ENCODE data around the gene SLC7A6.
A peak's percentile ranks its signal among the peaks of the same experiment; 100 is the strongest.

Gene SLC7A6

DNA sequence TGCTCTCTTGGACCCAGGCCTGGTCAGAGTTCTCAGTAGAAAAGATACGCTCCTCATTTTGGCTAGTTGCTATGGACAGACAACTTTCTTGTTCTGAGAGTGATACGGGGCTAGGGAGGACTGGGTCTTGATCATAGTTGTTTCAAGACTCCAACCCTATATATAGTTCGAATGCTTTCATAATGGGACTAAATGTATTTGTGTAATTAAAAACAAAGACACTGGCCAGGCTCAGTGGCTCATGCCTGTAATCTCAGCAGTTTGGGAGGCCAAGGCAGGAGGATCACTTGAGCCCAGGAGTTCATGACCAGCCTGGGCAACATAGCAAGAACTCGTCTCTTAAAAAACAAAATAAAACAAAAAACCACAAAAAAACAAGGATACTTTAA, 17.7 kb downstream of the SLC7A6 start:
- no peak overlapping the region for H3K4me3 ChIP-seq (ENCODE audit: low read length)
- DNase-seq (ENCODE audit: low read depth) = no peak
- TF ChIP-seq, protein P1, sequence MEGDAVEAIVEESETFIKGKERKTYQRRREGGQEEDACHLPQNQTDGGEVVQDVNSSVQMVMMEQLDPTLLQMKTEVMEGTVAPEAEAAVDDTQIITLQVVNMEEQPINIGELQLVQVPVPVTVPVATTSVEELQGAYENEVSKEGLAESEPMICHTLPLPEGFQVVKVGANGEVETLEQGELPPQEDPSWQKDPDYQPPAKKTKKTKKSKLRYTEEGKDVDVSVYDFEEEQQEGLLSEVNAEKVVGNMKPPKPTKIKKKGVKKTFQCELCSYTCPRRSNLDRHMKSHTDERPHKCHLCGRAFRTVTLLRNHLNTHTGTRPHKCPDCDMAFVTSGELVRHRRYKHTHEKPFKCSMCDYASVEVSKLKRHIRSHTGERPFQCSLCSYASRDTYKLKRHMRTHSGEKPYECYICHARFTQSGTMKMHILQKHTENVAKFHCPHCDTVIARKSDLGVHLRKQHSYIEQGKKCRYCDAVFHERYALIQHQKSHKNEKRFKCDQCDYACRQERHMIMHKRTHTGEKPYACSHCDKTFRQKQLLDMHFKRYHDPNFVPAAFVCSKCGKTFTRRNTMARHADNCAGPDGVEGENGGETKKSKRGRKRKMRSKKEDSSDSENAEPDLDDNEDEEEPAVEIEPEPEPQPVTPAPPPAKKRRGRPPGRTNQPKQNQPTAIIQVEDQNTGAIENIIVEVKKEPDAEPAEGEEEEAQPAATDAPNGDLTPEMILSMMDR (conservative IDR thresholded peaks at IDR 0.05; ENCODE audit: low read length) = no peak

DNA sequence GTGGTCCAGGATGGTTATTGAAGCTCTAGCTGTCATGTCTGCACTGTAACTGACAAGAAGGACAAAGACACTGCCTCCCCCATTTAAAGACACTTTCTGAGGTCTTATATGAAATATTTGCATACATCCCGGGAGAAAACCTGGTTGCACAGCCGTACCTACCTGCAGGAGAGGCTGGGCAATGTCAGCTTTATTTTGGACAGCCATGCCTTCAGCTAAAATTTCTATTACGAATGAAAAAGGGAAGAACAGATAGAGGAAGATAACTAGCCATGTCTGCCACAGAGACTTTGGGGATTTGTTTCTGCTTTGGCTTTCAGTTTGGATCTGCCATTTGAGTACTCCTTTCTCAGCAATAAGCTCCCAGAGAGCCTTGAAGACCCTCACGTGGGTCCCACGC, 19.0 kb downstream of the SLC7A6 start:
- TF ChIP-seq, protein P1 (conservative IDR thresholded peaks at IDR 0.05; ENCODE audit: low read length) = no peak
- no peak overlapping the region for H3K4me3 ChIP-seq (ENCODE audit: low read length)
- no peak for DNase-seq (ENCODE audit: low read depth)

DNA sequence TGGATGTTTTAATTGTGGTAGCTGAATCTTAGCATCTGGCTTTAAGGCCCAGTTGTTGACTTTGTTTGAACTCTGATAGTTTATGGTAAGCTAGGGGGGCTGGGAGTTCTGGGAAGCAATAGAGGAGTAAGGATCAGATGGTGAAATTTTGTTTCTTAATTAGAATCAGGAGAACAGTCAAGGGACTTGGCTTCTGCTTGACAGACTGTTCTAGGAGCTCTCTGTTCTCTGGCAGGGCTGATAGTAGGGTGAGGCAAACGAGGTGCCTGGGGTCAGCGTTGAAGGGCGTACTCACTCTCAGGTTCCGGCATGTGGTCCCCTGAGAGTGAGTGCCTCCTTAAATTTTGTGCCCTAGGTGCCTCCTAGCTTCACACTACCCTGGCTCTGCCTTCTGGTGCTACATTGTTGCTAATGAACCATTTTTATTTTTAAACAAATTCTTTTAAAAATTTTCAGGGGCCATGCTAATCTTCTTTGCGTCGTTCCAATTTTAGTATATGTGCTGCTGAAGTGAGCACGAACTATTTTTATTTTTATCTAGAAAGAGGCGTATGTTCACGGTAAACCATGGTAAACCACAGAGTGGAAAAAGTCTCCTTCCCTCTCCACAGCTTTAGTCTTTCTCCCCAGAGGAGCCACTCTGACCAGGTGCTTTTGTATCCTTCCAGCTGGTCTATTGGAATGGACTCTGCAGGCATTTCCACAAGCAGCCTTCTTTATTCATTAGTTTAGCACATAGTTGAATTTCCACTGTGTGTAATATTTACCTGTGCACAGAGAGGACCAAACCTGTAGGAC, 19.7 kb downstream of the SLC7A6 start:
- TF ChIP-seq, protein P1 (conservative IDR thresholded peaks at IDR 0.05; ENCODE audit: low read length) = no peak
- H3K4me3 ChIP-seq (ENCODE audit: low read length) = no peak overlapping the region
- peak; percentile 67 for DNase-seq (ENCODE audit: low read depth)

DNA sequence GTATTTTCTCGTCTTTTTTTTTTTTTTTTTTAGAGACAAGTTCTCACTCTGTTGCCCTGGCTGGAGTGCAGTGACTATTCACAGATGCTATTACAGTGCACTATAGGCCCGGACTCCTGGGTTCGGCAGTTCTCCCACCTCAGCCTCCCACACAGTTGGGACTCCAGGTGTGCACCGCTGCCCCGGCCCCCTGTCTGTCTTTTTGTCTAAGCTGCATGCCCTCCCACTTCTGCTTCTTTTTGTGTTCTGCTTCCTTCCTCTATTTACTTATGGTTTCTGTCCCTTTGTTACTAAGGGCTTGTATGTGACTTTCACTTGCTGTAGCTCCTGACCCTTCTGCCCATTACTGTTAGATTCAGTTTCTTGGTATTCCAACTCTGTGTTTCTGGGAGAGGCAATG, 20.5 kb downstream of the SLC7A6 start:
- TF ChIP-seq, protein P1 (conservative IDR thresholded peaks at IDR 0.05; ENCODE audit: low read length) = no peak
- DNase-seq (ENCODE audit: low read depth) = no peak
- H3K4me3 ChIP-seq (ENCODE audit: low read length) = no peak overlapping the region

DNA sequence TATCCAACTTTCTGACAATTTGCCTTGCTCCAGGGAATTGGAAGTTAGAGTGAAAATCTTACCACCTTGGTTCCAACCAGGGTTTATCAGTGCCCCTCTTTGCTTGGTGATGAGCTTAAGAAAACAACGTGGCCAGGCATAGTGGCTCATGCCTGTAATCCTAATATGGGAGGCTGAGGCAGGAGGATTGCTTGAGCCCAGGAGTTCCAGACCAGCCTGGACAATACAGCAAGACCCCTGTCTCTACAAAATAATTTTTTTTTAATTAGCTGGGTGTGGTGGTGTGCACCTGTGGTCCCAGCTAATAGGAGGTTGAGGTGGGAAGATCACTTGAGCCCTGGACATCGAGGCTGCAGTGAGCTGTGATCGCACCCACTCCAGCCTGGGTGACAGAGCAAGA, 21.4 kb downstream of the SLC7A6 start:
- TF ChIP-seq, protein P1 (conservative IDR thresholded peaks at IDR 0.05; ENCODE audit: low read length) = no peak
- no peak for DNase-seq (ENCODE audit: low read depth)
- H3K4me3 ChIP-seq (ENCODE audit: low read length) = no peak overlapping the region

DNA sequence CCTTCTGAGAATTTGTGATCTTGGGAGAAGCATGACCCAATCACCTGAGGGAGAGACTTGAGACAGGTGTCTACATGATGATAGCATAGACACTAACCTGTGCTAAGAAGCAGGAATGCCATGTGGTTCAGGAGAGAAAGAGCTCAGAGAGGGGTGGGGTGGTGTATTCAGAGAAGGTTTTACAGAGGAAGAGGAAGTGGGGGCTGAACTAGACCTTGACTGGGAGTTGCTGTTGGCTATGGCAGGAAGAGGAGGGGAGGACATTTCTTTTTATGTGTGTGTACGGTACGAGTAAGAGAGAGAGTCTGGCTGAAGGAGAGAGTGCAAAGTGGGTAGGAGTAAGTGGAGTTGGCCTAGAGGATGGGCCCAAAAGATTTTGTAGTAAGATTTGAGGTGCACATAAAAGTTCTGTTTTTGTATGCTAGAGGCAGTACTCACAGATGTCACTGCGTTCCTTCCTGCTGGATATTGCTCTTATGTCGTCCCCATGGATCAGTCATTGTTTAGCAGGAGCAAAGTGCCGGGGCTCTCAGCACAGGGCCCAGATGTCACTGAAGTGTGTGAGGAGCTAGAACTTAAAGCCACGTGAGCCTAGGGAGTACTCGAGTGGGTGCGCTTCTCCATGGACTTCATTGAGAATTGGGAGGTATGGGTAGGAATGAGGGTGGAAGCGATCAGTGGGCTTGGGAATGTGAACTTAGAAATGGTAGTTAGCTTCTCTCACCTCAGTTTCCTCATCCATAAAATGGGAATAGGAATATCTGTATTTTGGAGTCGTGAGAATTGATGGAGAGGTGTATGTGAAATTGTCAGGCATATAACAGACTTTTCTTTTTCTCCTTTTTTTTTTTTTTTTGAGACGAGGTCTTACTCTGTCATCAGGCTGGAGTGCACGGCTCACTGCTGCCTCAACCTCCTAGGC, 22.1 kb downstream of the SLC7A6 start:
- TF ChIP-seq, protein P1 (conservative IDR thresholded peaks at IDR 0.05; ENCODE audit: low read length) = no peak
- DNase-seq (ENCODE audit: low read depth) = no peak
- H3K4me3 ChIP-seq (ENCODE audit: low read length) = no peak overlapping the region
